DMS79 treated with DMSO at 0.1 percent for 48 hours (cell line): ENCODE data around the gene RPL32.

Experiments
- DNase-seq: peaks from one replicate; lab custom pipeline; 2025; lab: John Stamatoyannopoulos, UW

Gene RPL32

GRCh38 chr3:12832350-12833221 lies 8.8 kb downstream of the RPL32 start:
- no peak for DNase-seq

- no peak for DNase-seq
These were observed 10.0 kb downstream of the RPL32 start for GRCh38 chr3:12831301-12831866.

GRCh38 chr3:12830785-12831156 lies 10.6 kb downstream of the RPL32 start:
- no peak for DNase-seq

GRCh38 chr3:12829886-12830784 lies 11.2 kb downstream of the RPL32 start:
- no peak for DNase-seq

- DNase-seq = no peak
These were observed 12.0 kb downstream of the RPL32 start for GRCh38 chr3:12829404-12829803.

GRCh38 chr3:12828751-12829150 lies 12.6 kb downstream of the RPL32 start:
- DNase-seq = no peak

GRCh38 chr3:12825156-12825555 lies 16.2 kb downstream of the RPL32 start:
- DNase-seq = no peak

GRCh38 chr3:12824299-12824698 lies 17.1 kb downstream of the RPL32 start:
- no peak for DNase-seq

GRCh38 chr3:12822725-12823373 lies 18.5 kb downstream of the RPL32 start:
- no peak for DNase-seq

GRCh38 chr3:12818773-12819172 lies 22.6 kb downstream of the RPL32 start:
- DNase-seq = no peak

GRCh38 chr3:12818273-12818672 lies 23.1 kb downstream of the RPL32 start:
- DNase-seq = no peak

GRCh38 chr3:12817343-12817710 lies 24.0 kb downstream of the RPL32 start:
- DNase-seq = no peak

- no peak for DNase-seq
These were observed 24.6 kb downstream of the RPL32 start for GRCh38 chr3:12816521-12817342.

- DNase-seq = no peak
These were observed 25.6 kb downstream of the RPL32 start for GRCh38 chr3:12815719-12816118.

GRCh38 chr3:12815078-12815477 lies 26.3 kb downstream of the RPL32 start:
- DNase-seq = no peak

- no peak for DNase-seq
These were observed 27.4 kb downstream of the RPL32 start for GRCh38 chr3:12813967-12814366.

GRCh38 chr3:12812812-12813211 lies 28.6 kb downstream of the RPL32 start:
- no peak for DNase-seq

GRCh38 chr3:12810961-12811360 lies 30.4 kb downstream of the RPL32 start:
- no peak for DNase-seq

- DNase-seq = no peak
These were observed 31.2 kb downstream of the RPL32 start for GRCh38 chr3:12810013-12810780.

- DNase-seq = no peak
These were observed 31.9 kb downstream of the RPL32 start for GRCh38 chr3:12809435-12809834.

GRCh38 chr3:12809001-12809400 lies 32.4 kb downstream of the RPL32 start:
- no peak for DNase-seq
